Measurements from ENCODE around the gene CIRBP. TPM values are rescaled to one million over a fixed set of nuclear protein-coding genes. Genes with fewer than 3 reads are reported as not detected.
A peak's percentile ranks its signal among the peaks of the same experiment; 100 is the strongest.

The CIRBP gene
- total RNA-seq, 1 donor from 2014 or later, result 315 TPM

DNA sequence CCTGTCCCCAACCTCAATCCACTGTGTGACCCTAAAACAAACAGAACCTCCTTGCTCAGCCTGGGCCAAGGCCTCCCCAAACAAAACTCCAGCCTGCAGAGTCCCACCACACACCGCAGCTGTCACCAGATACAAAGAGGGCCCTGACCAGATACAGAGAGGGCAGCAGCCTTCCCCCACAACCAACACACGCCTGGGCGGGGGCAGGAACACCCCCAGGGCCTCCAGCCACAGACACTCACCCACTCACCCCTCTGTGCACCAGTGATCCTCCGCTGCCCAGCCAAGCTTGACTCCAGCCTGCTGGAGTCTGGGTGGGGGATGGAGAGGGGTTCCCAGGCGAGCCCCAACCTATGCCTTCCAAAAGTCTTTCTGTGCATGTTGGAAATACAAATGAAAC, 5.9 kb upstream of the CIRBP start:
- peaks cover 37% of the 10 kb centered on the region for H3K4me1 Mint-ChIP-seq (ENCODE audit: unreplicated experiment)
- H3K9me3 Mint-ChIP-seq (ENCODE audit: unreplicated experiment), result no peaks in the 10 kb centered on the region
- H3K36me3 Mint-ChIP-seq (ENCODE audit: low read depth, unreplicated experiment), result peaks cover 3% of the 10 kb centered on the region
- TF ChIP-seq, protein P1, sequence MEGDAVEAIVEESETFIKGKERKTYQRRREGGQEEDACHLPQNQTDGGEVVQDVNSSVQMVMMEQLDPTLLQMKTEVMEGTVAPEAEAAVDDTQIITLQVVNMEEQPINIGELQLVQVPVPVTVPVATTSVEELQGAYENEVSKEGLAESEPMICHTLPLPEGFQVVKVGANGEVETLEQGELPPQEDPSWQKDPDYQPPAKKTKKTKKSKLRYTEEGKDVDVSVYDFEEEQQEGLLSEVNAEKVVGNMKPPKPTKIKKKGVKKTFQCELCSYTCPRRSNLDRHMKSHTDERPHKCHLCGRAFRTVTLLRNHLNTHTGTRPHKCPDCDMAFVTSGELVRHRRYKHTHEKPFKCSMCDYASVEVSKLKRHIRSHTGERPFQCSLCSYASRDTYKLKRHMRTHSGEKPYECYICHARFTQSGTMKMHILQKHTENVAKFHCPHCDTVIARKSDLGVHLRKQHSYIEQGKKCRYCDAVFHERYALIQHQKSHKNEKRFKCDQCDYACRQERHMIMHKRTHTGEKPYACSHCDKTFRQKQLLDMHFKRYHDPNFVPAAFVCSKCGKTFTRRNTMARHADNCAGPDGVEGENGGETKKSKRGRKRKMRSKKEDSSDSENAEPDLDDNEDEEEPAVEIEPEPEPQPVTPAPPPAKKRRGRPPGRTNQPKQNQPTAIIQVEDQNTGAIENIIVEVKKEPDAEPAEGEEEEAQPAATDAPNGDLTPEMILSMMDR (IDR thresholded peaks at IDR 0.05; ENCODE audit: unreplicated experiment), result no peak
- H3K4me3 Mint-ChIP-seq (ENCODE audit: unreplicated experiment), result no peak overlapping the region
- peak overlapping the region; percentile 67 for H3K27ac Mint-ChIP-seq (ENCODE audit: unreplicated experiment)
- no peak for DNase-seq (ENCODE audit: low spot score)
- peaks cover 24% of the 10 kb centered on the region for H3K27me3 Mint-ChIP-seq (ENCODE audit: unreplicated experiment)

DNA sequence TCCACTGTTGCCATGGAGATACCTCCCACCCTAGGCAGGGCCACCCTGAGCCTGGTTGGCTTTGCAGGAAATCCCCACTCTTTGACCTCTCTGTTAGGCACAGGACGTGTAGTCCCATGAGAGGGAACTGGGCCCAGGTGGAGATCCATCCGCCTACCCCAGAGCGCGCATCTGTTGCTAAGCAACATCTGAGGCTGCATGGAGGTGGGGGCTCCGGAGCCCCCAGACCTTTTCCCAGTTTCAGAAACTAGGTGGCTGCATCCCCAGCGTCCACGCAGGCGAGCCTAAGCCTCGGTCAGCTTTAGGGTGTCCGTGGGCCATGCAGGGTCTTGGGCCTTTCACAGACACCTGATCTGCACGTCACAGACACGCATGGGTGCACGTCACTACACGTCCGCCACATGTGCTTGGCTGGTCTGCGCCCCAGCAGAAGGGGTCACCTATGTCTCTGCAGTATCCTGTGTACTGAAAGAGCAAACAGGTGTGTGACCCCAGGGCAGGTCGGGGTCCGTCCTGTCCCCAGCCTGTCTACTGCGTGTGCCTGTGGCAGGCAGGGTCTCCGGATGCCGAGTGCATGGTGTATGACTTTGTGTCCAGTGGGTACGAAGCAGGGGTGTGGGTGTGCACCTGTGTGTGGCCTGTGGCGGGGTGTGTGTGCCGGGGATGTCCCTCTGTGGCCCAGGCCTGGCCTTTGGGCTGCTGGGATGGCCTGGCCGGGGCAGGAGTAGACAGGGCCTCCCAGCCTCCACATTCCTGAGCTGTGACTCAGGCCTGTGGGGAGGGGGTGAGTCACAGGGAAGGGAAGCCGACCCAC, 4.1 kb upstream of the CIRBP start:
- H3K9me3 Mint-ChIP-seq (ENCODE audit: unreplicated experiment), result no peaks in the 10 kb centered on the region
- peaks cover 22% of the 10 kb centered on the region for H3K27me3 Mint-ChIP-seq (ENCODE audit: unreplicated experiment)
- peak overlapping the region; percentile 85 for H3K4me3 Mint-ChIP-seq (ENCODE audit: unreplicated experiment)
- DNase-seq (ENCODE audit: low spot score), result peak; percentile 60
- TF ChIP-seq, protein P1 (IDR thresholded peaks at IDR 0.05; ENCODE audit: unreplicated experiment), result no peak
- no peaks in the 10 kb centered on the region for H3K36me3 Mint-ChIP-seq (ENCODE audit: low read depth, unreplicated experiment)
- peaks cover 25% of the 10 kb centered on the region for H3K4me1 Mint-ChIP-seq (ENCODE audit: unreplicated experiment)
- H3K27ac Mint-ChIP-seq (ENCODE audit: unreplicated experiment), result peak overlapping the region; percentile 30

DNA sequence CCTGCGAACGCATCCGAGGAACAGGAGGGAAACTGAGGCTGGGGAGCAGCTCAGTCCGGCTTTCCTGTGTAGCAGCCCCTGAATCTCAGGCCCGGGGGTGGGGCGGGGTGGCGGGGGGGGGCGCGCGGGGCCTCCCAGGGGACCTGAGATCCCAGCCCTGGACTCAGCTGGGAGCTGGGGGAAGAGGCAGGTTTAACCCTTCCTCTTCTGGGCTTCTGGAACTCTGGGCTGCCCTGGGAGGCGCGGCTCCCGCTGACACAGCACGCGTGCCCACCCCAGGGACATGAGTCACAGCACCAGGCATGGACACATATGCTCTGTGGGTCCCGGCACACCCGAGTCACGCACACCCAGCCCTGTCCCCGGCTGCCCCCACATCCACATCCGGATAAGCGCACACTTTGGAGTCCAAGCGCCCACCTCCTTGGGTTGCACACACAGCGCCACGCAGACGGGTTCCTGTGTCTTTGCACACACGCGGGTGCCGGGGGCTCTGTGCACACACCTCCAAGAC, 3.5 kb upstream of the CIRBP start:
- Mint-ChIP-seq H3K27me3 (ENCODE audit: unreplicated experiment) (peaks cover 22% of the 10 kb centered on the region), H3K4me1 (ENCODE audit: unreplicated experiment) (peaks cover 31% of the 10 kb centered on the region), H3K9me3 (ENCODE audit: unreplicated experiment) (no peaks in the 10 kb centered on the region), H3K4me3 (ENCODE audit: unreplicated experiment) (peak overlapping the region; percentile 85), H3K27ac (ENCODE audit: unreplicated experiment) (no peak overlapping the region), H3K36me3 (ENCODE audit: low read depth, unreplicated experiment) (peaks cover 2% of the 10 kb centered on the region)
- no peak for DNase-seq (ENCODE audit: low spot score)
- TF ChIP-seq, protein P1 (IDR thresholded peaks at IDR 0.05; ENCODE audit: unreplicated experiment), result no peak

DNA sequence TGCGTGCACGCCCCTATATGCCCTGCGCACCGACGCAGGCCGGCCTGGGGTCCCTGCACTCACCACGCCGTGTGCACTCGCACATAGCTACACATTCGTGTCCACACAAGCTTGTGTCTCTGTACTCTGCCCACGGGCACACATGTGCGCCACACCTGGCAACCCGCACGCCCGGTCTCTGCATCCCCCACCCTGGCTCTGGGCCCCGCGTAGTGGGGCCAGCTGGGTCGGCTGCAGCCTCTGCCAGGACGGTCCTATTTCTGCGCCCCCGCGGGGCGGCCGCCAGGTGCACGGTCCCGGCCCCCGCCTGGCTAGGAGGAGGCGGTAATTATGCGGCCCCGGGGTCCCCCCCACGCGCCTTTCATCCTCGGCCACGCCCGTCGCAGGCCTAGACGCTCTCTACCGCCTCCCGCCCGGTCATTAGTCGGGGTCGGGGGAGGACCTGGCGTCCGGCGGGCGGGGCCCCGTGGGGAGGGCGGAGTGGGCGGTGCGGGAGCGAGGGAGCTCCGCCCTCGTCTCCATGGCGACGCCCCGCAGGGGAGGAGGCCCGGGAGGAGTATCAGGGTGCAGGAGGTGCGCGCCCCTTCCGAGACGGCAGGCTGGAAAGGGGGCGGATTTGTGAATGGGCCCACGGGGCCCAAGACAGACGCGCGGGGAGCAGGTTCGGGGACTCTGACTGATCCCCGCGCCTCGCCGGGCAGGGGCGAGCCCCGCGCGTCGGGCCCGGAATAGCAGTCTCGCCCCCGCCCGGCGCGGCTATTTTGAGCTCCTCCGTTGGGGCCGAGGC, 2.8 kb upstream of the CIRBP start:
- TF ChIP-seq, protein P1 (IDR thresholded peaks at IDR 0.05; ENCODE audit: unreplicated experiment), result no peak
- peaks cover 21% of the 10 kb centered on the region for H3K27me3 Mint-ChIP-seq (ENCODE audit: unreplicated experiment)
- H3K36me3 Mint-ChIP-seq (ENCODE audit: low read depth, unreplicated experiment), result peaks cover 8% of the 10 kb centered on the region
- H3K9me3 Mint-ChIP-seq (ENCODE audit: unreplicated experiment), result no peaks in the 10 kb centered on the region
- no peak overlapping the region for H3K27ac Mint-ChIP-seq (ENCODE audit: unreplicated experiment)
- peak; percentile 78 for DNase-seq (ENCODE audit: low spot score)
- peaks cover 36% of the 10 kb centered on the region for H3K4me1 Mint-ChIP-seq (ENCODE audit: unreplicated experiment)
- H3K4me3 Mint-ChIP-seq (ENCODE audit: unreplicated experiment), result no peak overlapping the region

Data from endothelial cell (in vitro differentiated cells).